ENCODE measurements around the gene EIF2A. TPM values are rescaled to one million over a fixed set of nuclear protein-coding genes. Genes with fewer than 3 reads are reported as not detected.
"Not testable (repeated sequence)": the region's sequence is repeated elsewhere in the genome, so short reads cannot be mapped to it uniquely, and the experiment has no call there.

EIF2A gene
- total RNA-seq, 1 donor from 2014 or later, result 272 TPM

DNA sequence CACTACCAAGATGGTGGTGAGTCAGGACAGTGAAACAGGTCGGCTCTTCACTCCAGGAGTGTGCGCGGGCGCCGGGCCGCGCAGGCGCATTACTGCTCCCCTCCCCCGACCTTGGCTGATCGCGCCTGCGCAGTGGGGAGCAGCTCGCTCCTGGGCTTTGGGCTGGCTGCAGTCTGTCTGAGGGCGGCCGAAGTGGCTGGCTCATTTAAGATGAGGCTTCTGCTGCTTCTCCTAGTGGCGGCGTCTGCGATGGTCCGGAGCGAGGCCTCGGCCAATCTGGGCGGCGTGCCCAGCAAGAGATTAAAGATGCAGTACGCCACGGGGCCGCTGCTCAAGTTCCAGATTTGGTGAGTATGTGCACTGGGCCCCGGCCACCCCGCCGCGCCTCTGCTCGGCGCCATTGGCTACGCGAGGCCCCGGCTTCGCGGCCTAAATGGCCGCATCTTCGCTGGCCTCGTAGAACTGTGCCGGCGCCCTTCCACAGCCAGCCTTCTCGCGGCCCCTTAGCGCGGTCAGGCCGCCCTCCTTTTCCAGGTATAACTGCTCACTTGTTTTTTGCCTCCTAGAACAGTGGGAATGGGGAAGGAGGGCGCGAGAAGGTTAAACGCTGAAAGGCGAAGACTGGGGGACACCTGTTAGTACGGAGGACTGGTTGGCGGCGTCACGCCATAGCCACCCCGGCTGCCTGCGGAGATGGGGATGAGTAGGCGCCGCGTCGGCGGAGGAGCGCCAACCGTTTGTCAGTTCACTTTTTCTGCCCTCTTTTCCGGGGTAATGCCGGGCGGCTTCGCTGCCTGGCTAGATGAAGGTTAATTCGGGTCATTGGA, 56.8 kb downstream of the EIF2A start, which contains the start of gene SELENOT:
SELENOT (plus strand) TSS at position 169 of the 827 bp plus-strand sequence; CDS start at position 211, 42 bp downstream.
- peak; percentile 97 for DNase-seq

- DNase-seq, result no peak
Observed at GRCh38 chr3:150603980-150604319, 57.4 kb downstream of the EIF2A start.

DNA sequence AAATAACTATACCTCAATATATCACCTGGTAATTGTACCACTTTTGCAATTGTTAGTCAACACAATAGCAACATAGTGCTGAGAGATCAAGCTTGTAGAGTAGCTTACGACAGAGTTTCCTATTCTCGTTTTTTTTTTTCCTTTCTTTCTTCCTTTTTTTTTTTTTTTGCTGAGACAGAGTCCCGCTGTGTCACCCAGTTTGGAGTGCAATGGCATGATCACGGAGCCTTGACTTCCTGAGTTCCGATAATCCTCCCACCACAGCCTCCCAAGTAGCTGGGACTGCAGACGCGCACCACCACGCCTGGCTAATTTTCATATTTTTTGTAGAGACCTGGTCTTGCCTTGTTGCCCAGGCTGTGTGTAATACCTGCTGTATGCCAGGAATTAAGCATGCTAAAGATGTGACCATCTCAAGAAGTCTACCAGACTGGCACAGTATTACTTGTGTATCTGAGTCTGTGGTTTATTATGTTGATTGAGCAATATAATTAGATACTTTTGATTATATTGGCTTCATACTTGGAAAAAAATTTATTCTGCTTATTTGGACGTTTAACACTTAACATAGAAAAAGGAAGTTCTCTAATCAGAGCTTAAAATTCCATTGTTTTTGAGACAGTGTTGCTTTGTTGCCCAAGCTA, 59.5 kb downstream of the EIF2A start:
- no peak for DNase-seq

- DNase-seq, result no peak
Observed at GRCh38 chr3:150607267-150608065, 60.9 kb downstream of the EIF2A start.

DNA sequence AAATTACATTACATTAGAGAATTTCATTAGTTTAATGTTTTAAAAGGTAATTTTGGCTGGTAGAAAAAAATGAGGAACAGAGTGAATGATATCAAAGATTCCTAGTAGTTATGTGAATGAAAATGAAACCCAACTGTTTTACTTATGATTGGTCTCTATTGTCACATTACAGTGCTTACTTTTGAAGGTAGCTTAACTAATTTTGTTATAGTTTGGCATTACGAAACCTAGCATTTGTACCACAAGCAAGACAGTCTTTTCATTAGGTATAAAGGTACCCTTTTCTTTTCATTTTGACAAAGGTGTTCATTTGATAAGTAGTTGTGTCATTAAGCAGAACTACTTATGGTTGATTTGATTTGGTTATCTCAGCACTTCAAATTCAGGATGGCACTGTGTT, 63.4 kb downstream of the EIF2A start:
- DNase-seq, result no peak

DNA sequence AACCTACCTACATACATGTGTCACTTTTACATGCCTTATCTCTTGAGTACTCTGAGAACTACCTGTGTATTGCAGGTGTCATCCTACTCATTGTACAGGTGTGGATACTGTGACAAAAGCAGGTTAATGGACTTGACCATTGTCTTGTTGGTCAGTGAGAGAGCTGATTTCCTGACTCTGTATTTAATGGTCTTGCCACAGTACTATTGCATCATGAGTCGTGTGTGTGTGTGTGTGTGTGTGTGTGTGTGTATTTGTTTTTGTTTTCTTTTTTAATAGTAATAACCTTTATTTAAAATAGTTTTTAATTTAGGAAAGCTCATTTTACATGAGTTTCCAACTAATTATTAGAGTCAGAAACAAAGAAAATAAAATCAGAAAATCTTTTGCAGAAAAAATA, 64.2 kb downstream of the EIF2A start:
- no peak for DNase-seq

DNA sequence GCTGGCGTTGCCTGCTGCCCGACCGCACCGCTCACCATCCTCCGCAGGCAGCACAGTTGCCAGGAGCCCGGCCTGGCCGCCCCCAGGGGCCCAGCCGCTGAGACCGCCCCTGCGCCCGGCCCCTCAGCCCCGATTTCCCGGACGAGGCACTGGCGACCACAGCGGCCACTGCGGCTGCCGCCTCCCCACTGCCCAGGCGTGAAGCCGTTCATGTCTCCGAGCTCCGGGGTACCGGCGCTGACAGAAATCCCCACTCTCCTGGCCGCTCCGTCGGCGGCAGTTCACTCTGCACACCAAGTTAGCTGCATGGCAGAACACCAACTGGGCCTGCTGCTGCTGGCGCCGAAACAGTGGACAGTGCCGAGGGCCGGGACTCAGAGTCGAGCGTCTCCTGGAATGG, 65.1 kb downstream of the EIF2A start:
- DNase-seq, result no peak

DNA sequence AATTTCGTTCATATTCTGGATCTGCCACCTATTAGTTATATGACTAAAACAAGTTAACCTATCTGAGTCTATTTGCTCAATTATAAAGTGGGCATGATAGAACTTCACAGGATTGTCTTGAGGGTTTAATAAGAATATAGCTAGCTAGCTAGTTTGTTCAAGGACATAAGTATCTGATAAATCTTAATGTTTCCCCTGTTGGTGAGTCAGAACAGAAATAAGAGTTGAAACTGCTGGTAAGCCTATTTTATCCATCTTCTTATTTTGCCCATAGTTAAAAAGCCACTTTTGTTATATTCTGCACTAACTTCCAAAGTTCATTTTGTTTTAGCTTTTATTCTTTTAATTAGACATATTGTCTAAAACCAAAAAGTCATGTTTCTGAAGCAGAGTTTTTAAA, 65.9 kb downstream of the EIF2A start:
- no peak for DNase-seq

GRCh38 chr3:150613034-150613433, 66.4 kb downstream of the EIF2A start:
- no peak for DNase-seq

GRCh38 chr3:150613709-150614480, 67.3 kb downstream of the EIF2A start:
- peak; percentile 50 for DNase-seq

DNA sequence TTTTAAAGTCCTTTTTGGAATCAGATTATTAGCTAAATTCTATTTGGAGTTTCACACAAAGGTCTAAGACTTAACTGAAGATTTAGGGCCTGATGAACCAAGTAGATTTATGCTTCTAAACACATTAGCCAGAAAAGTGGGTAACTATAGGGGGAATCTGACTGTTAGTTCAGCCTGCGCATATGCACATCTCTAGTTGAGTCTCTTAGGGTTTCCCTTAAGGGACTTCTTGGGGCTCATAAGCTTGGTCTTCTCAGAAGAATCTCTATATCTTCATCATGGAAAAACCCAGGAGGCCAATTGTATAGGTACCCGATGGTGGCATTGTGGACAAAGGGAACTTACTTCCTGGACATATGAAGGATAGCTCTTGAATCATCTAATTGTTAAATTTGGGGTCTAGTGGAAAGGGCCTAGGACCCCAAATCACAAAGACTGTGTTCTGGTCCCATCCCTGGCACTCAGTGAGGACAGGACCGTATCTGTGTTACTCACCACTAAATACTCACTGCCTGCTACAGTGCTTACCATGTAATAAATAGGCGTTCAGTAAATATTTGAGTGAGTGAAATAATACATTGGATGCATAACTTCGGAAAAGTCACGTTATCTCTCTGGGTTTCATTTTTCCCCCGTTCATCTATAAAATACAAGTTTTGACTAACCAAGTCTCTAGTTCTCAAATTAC, 73.6 kb downstream of the EIF2A start:
- no peak for DNase-seq

GRCh38 chr3:150622955-150623354, 76.4 kb downstream of the EIF2A start:
- not testable (repeated sequence) for DNase-seq

DNA sequence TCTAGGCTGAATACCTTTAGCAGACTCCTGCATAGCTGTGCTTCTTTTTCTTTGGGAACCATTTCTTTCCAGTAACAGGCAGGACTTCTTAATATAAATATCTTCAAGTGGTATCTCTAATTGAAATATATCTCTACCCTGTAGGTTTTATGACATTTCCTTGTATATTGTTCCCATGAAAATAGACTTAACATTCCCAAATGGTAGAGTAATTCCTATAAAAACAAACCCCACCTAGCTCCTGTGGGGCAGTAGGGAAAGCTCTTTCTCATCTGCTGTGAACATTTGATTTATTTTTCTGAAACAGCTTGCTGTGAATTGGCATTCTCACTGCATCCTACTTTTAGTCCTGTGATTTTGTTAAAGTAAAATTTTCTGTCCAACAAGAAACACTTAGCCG, 77.4 kb downstream of the EIF2A start:
- no peak for DNase-seq

GRCh38 chr3:150626148-150626930, 79.8 kb downstream of the EIF2A start:
- DNase-seq, result no peak

GRCh38 chr3:150627557-150627956, 81.0 kb downstream of the EIF2A start:
- no peak for DNase-seq

- no peak for DNase-seq
Observed at GRCh38 chr3:150631515-150632221, 85.1 kb downstream of the EIF2A start.

- DNase-seq, result peak; percentile 13
Observed at GRCh38 chr3:150635076-150635475, 88.5 kb downstream of the EIF2A start.

- peak; percentile 28 for DNase-seq
Observed at GRCh38 chr3:150635526-150635925, 88.9 kb downstream of the EIF2A start.

Data from dermis blood vessel endothelial cell (primary cell).